Cardiac fibroblast (primary cell): ENCODE results near the gene TLE2.

ENCODE experiments used
- DNase-seq, 2 donors: peaks; one replicate each; pipeline versions ENCODE4 v3.0.0 to v3.0.0-alpha.2; 2010; ENCODE audit warnings: low read depth in 2 of 2
- H3K4me3 ChIP-seq, 2 donors: replicated peaks in 1 of 2; 1 replicate in 1 of 2; 2 replicates in 1 of 2; pipeline ENCODE4 v1.5.1; 2011; ENCODE audit warnings: low read depth in 2 of 2, low read length in 2 of 2, mild to moderate bottlenecking in 2 of 2, moderate library complexity in 1 of 2
- CTCF ChIP-seq: IDR thresholded peaks from one replicate; pipeline ENCODE4 v1.5.1; 2011; ENCODE audit warnings: low read depth, mild to moderate bottlenecking, low read length, inconsistent platforms

Gene TLE2

GRCh38 chr19:2982983-2983350 is 46.1 kb downstream of the TLE2 start:
- H3K4me3 ChIP-seq = no peak overlapping the region
- no peak for TF ChIP-seq CTCF
- DNase-seq = peak; percentile 80 to 99

- DNase-seq = no peak
- H3K4me3 ChIP-seq = no peak overlapping the region
- no peak for TF ChIP-seq CTCF
These were observed 46.5 kb downstream of the TLE2 start for GRCh38 chr19:2982561-2982960.

GRCh38 chr19:2981898-2982297 is 47.2 kb downstream of the TLE2 start:
- TF ChIP-seq CTCF = no peak
- no peak overlapping the region for H3K4me3 ChIP-seq
- DNase-seq = no peak

- peak; percentile 24 to 34 for DNase-seq
- TF ChIP-seq CTCF = no peak
These were observed 50.3 kb downstream of the TLE2 start for GRCh38 chr19:2978772-2979171.

GRCh38 chr19:2978166-2978767 is 50.8 kb downstream of the TLE2 start:
- H3K4me3 ChIP-seq = no peak overlapping the region
- DNase-seq = peak; percentile 12 to 15
- TF ChIP-seq CTCF = no peak

More at GRCh38 chr19:2978772-2979171, 50.3 kb downstream of the TLE2 start:
- H3K4me3 ChIP-seq = no peak overlapping the region

- peak overlapping the region in 1 of 2 donors; percentile 33 for H3K4me3 ChIP-seq
- TF ChIP-seq CTCF = no peak
- peak in 1 of 2 donors; percentile 16 for DNase-seq
These were observed 51.3 kb downstream of the TLE2 start for GRCh38 chr19:2977746-2978138.
